Fibroblast of lung (primary cell): Measurements from ENCODE around the gene THAP8. TPM values are rescaled to one million over a fixed set of nuclear protein-coding genes. Genes with fewer than 3 reads are reported as not detected.

ENCODE experiments used
- DNase-seq, 2 donors: peaks; one replicate each; pipeline versions ENCODE4 v3.0.0 to v3.0.0-alpha.2; 2010; ENCODE audit warnings: low read depth in 2 of 2
- H2AFZ ChIP-seq: 2 replicates; pipeline ENCODE4 v1.5.1; 2012; ENCODE audit warnings: low read length, control low read depth, inconsistent platforms
- H3K27ac ChIP-seq: 2 replicates; pipeline ENCODE4 v1.5.1; 2011; ENCODE audit warnings: low read length, control low read depth; ENCODE audit not compliant: insufficient read depth
- H3K27me3 ChIP-seq: 2 replicates; pipeline ENCODE4 v1.5.1; 2011; ENCODE audit warnings: mild to moderate bottlenecking, low read length; ENCODE audit not compliant: control insufficient read depth, insufficient read depth
- H3K36me3 ChIP-seq: 2 replicates; pipeline ENCODE4 v1.5.1; 2011; ENCODE audit warnings: low read length; ENCODE audit not compliant: control insufficient read depth, insufficient read depth
- H3K4me1 ChIP-seq: 2 replicates; pipeline ENCODE4 v1.5.1; 2011; ENCODE audit warnings: low read length; ENCODE audit not compliant: control insufficient read depth, insufficient read depth; ENCODE audit errors: extremely low read depth
- H3K4me2 ChIP-seq: 2 replicates; pipeline ENCODE4 v1.5.1; 2011; ENCODE audit warnings: low read length, control low read depth; ENCODE audit not compliant: insufficient read depth; ENCODE audit errors: extremely low read depth
- H3K4me3 ChIP-seq, 4 experiments: fragments of 200-600 bp in 1 of 4; sonication (generic) in 1 of 4; replicated peaks in 1 of 4; 2 replicates each; pipeline ENCODE4 v1.5.1; 2011 to 2016; ENCODE audit warnings: low read length in 4 of 4, low read depth in 3 of 4, mild to moderate bottlenecking in 3 of 4, control low read depth in 2 of 4, inconsistent platforms in 1 of 4, mixed read lengths in 1 of 4; ENCODE audit not compliant: insufficient read depth in 1 of 4; ENCODE audit errors: control extremely low read depth in 1 of 4
- H3K79me2 ChIP-seq: 2 replicates; pipeline ENCODE4 v1.5.1; 2012; ENCODE audit warnings: mild to moderate bottlenecking, low read length, inconsistent platforms; ENCODE audit not compliant: control insufficient read depth, insufficient read depth
- H3K9ac ChIP-seq: 2 replicates; pipeline ENCODE4 v1.5.1; 2011; ENCODE audit warnings: mild to moderate bottlenecking, low read length, control low read depth; ENCODE audit not compliant: insufficient read depth
- H3K9me3 ChIP-seq: 2 replicates; pipeline ENCODE4 v1.5.1; 2012; ENCODE audit warnings: low read depth, low read length; ENCODE audit not compliant: control insufficient read depth, insufficient read depth
- H4K20me1 ChIP-seq: 2 replicates; pipeline ENCODE4 v1.5.1; 2011; ENCODE audit warnings: low read length; ENCODE audit not compliant: control insufficient read depth, insufficient read depth; ENCODE audit errors: extremely low read depth
- EZH2 ChIP-seq: IDR thresholded peaks from 2 replicates; pipeline ENCODE4 v1.5.1; 2012; ENCODE audit warnings: low read length, control low read depth, mild to moderate bottlenecking; ENCODE audit errors: missing control alignments
- polyA plus RNA-seq, 2 donors: library from polyadenylated mRNA; depleted of rRNA in 1 of 2; stranded (reverse) in 1 of 2; unstranded in 1 of 2; fragments of >200 nt; gene quantifications; 2 replicates each; pipeline ENCODE4 v1.2.1, GENCODE V29; 2011 to 2012; ENCODE audit warnings: missing spikeins in 1 of 2
- total RNA-seq: library from RNA; depleted of rRNA; stranded (reverse); fragments of >200 nt; gene quantifications from 2 replicates; pipeline ENCODE4 v1.2.1, GENCODE V29; 2014
- TF ChIP-seq, protein P1 (sequence below), 2 donors: IDR thresholded peaks in 1 of 2; conservative IDR thresholded peaks in 1 of 2; 1 replicate in 1 of 2; 2 replicates in 1 of 2; pipeline ENCODE4 v1.5.1; 2011 to 2012; ENCODE audit warnings: low read length in 2 of 2, control low read depth in 1 of 2, inconsistent platforms in 1 of 2, low read depth in 1 of 2, mild to moderate bottlenecking in 1 of 2

The THAP8 gene
- total and polyA plus RNA-seq, 2 donors (not counting 1 experiment from before 2014, with no cell fraction given): 4.6 to 5.1 TPM

DNA sequence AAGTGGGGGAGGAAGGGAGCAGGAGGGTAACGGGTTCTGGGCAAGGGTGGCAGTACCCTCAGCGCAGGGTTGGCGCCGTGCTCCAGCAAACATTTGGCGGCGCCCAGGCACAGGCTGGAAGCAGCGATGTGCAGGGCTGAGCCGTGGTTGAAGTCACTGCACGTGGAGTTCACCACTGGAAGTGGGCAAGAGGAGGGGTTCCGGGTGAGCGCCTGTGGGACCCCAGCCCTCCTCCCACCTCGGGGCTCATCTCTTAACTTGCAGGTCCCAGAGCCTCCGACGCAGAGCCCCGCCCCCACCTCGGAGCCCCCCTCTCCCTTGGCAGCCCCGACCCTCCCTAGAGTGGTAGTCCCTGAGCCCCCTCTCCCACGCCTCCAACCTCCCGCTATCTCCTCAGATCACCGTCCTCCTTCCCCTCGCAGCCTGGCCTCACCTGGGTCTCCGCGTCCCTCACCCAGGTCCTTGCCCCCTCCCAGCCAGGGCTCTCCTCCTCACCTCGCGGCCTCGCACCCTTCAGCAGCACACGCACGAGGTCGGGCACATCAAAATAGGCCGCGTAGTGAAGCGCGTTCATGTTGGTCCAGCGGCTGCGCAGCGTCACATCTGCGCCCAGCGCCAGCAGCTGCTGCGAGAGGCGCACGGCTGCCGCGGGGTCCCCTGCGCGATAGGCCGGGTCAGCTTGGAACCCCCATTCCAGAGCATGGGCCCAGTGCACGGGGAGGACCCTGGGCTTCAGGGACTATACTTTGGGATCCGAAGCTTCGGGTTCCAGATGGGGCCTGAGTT, 27.8 kb downstream of the THAP8 start:
- no peak overlapping the region for H3K4me2 ChIP-seq
- no peaks in the 10 kb centered on the region for H3K4me1 ChIP-seq
- no peaks in the 10 kb centered on the region for H3K79me2 ChIP-seq
- peaks cover 21% of the 10 kb centered on the region for H3K36me3 ChIP-seq
- no peak overlapping the region for H2AFZ ChIP-seq
- no peak overlapping the region for H3K27ac ChIP-seq
- TF ChIP-seq, protein P1, sequence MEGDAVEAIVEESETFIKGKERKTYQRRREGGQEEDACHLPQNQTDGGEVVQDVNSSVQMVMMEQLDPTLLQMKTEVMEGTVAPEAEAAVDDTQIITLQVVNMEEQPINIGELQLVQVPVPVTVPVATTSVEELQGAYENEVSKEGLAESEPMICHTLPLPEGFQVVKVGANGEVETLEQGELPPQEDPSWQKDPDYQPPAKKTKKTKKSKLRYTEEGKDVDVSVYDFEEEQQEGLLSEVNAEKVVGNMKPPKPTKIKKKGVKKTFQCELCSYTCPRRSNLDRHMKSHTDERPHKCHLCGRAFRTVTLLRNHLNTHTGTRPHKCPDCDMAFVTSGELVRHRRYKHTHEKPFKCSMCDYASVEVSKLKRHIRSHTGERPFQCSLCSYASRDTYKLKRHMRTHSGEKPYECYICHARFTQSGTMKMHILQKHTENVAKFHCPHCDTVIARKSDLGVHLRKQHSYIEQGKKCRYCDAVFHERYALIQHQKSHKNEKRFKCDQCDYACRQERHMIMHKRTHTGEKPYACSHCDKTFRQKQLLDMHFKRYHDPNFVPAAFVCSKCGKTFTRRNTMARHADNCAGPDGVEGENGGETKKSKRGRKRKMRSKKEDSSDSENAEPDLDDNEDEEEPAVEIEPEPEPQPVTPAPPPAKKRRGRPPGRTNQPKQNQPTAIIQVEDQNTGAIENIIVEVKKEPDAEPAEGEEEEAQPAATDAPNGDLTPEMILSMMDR (conservative IDR thresholded peaks at IDR 0.05 in 1 of 2, IDR thresholded peaks at IDR 0.05 in 1 of 2; ENCODE audit: low read depth in 1 of 2, low read length in 2 of 2): no peak
- TF ChIP-seq EZH2: no peak
- H3K9ac ChIP-seq: no peak overlapping the region
- H3K27me3 ChIP-seq: no peaks in the 10 kb centered on the region
- no peak overlapping the region for H3K4me3 ChIP-seq
- DNase-seq: no peak
- H4K20me1 ChIP-seq: no peaks in the 10 kb centered on the region
- H3K9me3 ChIP-seq: no peaks in the 10 kb centered on the region

DNA sequence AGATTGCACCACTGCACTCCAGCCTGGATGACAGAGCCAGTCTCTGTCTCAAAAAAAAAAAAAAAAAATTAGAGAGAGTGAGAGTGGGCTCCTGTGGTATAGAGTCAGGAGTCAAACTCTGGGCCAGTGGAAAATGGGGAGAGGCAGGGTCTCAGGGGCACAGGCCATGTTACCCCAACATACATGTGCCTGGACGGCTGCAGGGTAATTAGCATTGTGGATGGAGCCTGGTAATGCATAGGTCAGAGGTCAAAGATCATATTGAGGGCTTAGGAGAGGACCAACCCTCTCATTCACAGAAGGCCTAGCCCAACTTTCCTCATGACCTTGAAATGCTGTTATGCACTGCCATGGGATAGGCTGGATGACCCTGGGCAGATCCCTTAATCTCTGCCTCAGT, 28.5 kb downstream of the THAP8 start:
- DNase-seq: no peak
- H3K79me2 ChIP-seq: no peaks in the 10 kb centered on the region
- H3K27ac ChIP-seq: no peak overlapping the region
- H3K4me1 ChIP-seq: no peaks in the 10 kb centered on the region
- H3K4me3 ChIP-seq: no peak overlapping the region
- no peak overlapping the region for H3K4me2 ChIP-seq
- no peaks in the 10 kb centered on the region for H3K9me3 ChIP-seq
- H3K27me3 ChIP-seq: no peaks in the 10 kb centered on the region
- TF ChIP-seq, protein P1 (conservative IDR thresholded peaks at IDR 0.05 in 1 of 2, IDR thresholded peaks at IDR 0.05 in 1 of 2; ENCODE audit: low read depth in 1 of 2, low read length in 2 of 2): no peak
- TF ChIP-seq EZH2: no peak
- H3K36me3 ChIP-seq: peaks cover 21% of the 10 kb centered on the region
- H3K9ac ChIP-seq: no peak overlapping the region
- H4K20me1 ChIP-seq: no peaks in the 10 kb centered on the region
- no peak overlapping the region for H2AFZ ChIP-seq

DNA sequence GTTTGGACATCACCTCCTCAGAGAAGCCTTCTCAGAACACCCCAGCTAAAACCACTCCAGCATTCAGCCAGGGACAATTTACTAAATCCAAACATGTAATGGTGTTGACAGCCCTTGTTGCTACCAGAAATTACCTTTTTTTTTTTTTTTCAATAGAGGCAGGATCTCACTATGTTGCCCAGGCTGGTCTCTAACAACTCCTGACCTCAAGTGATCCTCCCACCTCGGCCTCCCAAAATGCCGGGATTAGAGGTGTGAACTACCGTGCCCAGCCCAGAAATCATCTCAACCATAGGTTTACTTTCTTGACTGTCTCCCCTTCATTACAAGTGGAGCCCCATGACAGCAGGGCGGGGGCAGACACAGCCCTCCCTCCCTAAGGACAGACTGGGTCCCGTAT, 30.7 kb downstream of the THAP8 start:
- no peaks in the 10 kb centered on the region for H3K9me3 ChIP-seq
- H3K36me3 ChIP-seq: peaks cover 27% of the 10 kb centered on the region
- no peak overlapping the region for H3K27ac ChIP-seq
- H4K20me1 ChIP-seq: no peaks in the 10 kb centered on the region
- H3K79me2 ChIP-seq: no peaks in the 10 kb centered on the region
- H3K27me3 ChIP-seq: no peaks in the 10 kb centered on the region
- no peak for DNase-seq
- no peaks in the 10 kb centered on the region for H3K4me1 ChIP-seq
- TF ChIP-seq, protein P1 (conservative IDR thresholded peaks at IDR 0.05 in 1 of 2, IDR thresholded peaks at IDR 0.05 in 1 of 2; ENCODE audit: low read depth in 1 of 2, low read length in 2 of 2): no peak
- no peak for TF ChIP-seq EZH2
- H3K4me2 ChIP-seq: no peak overlapping the region
- H2AFZ ChIP-seq: no peak overlapping the region
- no peak overlapping the region for H3K4me3 ChIP-seq
- no peak overlapping the region for H3K9ac ChIP-seq
